GM18499 (cell line): ENCODE measurements around the gene GUCY1A2.

Experiments
- ATAC-seq: cut with Tn5 transposase; IDR thresholded peaks from one replicate; pipeline ENCODE4 v1.9.1; 2021; ENCODE audit warnings: moderate number of reproducible peaks; ENCODE audit not compliant: insufficient read depth, unreplicated experiment

GUCY1A2 gene

GRCh38 chr11:107006076-107006833, 12.0 kb downstream of the GUCY1A2 start:
- ATAC-seq: no peak

- no peak for ATAC-seq
Measured at GRCh38 chr11:106999196-106999595, 19.1 kb downstream of the GUCY1A2 start.

DNA sequence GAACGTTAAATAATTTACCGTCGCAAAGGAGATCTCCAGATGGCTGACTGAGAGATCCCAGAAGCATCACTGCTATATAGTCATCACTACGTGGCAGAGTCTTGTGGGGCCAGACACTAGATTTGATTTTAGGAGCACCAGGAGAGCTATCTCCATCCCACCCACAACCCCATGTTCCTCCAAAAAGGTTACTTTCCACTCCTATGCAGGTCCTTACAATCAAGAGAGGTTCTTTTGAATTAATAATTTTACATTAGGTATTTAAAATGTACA, 19.4 kb downstream of the GUCY1A2 start:
- ATAC-seq: no peak

DNA sequence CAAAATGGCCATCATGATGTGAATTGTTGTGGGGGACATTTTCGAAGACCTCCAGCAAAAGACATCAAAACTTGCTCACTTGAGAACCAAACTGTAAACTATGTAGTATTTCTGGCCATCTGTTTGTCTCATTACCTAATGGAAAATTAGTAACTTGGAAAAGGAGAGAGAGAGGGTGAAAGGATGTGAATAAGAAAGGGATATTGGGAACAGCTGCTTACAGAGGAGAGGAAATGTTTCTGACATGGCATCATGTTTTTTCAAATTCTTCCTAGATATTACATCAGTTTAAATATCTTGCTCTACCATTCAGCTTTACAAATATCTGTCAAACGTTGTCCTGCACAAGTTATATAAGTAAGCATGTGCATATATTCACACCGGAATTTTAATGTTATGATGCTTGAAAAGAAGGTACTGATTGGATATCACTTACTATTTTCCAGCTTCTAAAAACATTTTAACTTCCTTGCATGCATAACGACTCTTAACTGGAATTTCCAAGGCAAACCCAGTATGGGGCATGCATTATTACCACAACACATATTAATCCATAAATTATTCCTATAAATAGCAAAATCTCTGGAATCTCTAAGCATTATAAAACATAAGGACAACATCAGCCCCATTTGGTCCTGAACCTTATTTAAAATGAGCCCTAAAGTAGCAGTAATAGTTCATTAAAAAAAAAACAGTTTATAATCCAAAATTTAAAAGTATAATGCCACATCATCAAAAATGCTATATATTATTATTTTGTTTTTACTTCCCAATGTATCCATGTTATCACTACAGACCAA, 20.0 kb downstream of the GUCY1A2 start:
- no peak for ATAC-seq

GRCh38 chr11:106997227-106997626, 21.0 kb downstream of the GUCY1A2 start:
- no peak for ATAC-seq

GRCh38 chr11:106996691-106997090, 21.6 kb downstream of the GUCY1A2 start:
- no peak for ATAC-seq

DNA sequence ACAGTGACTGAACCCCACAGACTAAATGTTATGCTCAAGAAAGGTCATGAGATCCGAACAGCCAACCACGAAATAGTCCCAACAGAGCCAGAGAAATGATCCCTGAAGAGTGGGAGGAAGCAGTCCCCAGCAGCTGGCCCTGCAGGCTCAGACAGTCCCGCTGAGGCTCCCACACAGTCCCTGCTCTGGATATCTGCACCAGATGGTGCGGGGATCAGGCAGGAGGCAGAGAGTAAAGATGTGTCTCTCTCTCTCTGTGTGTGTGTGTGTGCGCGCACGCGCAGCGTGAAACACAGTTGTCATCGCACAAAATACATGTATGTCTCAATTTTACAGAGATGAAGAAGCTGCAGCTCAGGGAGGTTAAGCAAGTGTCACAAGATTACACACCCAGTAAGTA, 27.9 kb downstream of the GUCY1A2 start:
- ATAC-seq: no peak

GRCh38 chr11:106989078-106989455, 29.2 kb downstream of the GUCY1A2 start:
- ATAC-seq: no peak

DNA sequence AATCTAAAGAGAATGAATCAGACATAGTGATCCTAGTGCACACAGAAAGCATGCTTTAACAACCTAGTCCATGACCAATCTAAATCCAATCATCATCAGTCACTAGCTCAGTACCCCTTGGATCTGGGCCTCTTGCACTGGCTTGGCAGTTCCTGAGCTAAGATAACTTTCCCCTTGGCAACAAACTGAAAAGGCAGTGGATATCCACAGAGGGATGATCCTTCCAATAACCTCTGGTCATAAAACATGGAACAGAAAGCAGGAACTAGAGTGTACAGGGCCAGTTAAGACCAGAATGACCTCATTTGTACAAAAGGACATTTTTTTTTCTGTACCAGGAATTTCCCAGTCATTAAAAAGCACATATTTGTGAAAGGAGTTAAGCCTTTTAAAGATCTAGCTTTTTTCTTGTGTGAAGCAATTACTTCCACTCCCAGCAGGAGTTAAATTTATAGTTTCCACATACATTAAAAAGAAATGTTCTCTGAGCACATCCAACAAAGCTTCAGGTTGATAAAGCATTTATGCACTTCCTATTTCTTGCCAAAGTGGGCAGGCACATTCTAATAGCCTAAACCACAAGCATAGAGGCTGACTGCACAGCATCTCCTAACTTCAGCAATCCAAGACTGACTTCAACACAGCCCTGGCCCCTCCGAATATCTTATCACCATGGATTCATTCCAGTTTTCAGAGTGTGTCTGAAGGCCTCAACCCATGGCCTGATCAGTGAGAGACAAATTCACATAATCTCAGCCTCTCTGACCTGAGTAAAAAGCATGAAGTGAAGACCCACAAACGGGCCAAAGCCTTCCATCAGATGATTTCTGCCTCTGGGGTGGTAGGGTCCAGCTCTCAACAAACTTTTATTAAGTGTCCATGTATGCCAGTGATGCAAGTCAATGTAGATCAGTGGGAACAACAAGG, 29.9 kb downstream of the GUCY1A2 start:
- no peak for ATAC-seq

DNA sequence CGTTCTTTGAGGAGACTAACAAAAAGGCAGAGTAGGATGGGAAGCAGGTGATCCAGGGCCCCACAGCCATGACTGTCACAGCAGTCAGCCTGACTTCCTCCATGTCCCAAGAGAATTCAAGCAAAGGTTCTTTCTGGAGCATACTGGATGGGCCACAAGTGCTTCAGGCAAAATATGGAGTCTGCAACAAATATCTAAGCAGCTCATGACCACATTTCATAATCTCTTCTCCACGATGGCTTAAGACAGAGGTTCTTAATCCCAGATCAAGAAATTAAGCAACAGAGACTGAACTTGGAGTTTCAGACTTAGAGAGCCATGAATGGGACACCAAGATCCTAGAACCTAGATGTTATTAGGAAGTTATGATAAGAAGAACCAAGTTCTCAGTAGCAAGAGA, 31.6 kb downstream of the GUCY1A2 start:
- ATAC-seq: no peak

- no peak for ATAC-seq
Measured at GRCh38 chr11:106986261-106986660, 32.0 kb downstream of the GUCY1A2 start.

DNA sequence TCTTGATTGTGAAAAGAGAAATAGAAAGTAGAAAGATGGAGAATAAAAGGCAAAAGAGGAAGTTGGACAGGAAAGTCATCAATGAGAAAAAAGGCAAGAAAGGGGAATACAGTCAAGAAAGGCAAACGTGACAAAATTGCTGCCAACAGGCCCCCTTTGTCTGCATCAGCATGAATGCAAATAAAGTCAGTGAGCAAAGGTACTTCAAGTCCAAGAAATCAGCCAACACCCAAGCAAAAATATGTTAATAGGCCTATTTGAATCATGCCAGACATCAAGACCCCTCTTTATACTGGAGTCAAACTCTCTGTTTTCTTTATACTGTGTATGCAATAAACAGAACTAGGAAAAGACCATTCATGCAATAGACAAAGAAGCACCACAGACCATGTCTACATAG, 34.3 kb downstream of the GUCY1A2 start:
- no peak for ATAC-seq

GRCh38 chr11:106983261-106983660, 35.0 kb downstream of the GUCY1A2 start:
- ATAC-seq: no peak

DNA sequence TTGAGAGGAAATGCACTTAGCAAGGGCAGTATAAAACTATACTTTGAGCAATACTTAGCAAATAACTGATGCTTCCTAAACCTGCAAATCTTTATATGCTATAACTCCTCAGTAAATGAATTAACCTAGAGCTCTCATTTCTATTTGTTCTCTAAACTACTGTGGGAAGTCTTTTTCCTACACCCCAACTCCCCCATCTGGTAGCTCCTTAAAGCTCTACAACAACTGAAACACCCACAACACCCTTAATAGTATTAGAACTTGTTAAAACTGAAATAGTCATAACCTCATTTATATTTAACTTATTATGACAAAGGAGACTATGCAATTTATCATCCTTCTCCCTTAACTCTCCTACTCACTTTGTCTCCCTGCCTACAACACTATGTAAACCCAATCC, 43.4 kb downstream of the GUCY1A2 start:
- no peak for ATAC-seq

GRCh38 chr11:106971864-106972263, 46.4 kb downstream of the GUCY1A2 start:
- ATAC-seq: no peak

DNA sequence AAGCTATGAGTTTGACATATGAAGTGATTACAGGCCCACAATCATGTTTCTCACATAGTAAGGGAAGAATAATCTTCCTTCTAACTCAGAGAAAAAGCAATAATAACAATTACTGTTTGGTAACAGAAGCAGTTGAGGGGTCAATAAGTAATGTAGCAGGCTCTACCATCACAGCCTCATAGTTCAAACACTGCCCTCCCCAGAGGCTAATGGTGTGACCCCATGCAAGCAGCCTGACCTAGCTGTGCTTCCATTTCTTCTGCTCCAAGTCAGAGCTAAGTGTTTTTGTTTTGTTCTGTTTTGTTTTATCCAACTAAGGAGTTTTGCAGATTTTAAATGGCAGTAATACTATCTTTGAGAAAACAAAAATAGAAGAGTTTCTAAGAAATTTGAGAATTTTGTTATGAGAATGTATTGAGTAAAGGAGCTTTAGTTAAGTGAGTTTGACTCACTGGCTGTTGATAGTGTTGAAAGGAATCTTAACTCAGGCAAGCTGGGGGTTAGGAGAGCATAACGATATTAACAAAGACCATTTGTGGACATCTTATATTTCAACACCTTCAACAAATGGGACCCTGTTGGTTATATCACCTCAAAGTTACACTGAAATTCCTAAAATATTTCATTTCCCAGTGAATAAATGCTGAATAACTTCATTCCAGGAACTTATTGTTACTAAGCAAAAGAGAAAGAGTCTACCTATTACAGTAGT, 48.5 kb downstream of the GUCY1A2 start:
- ATAC-seq: no peak

GRCh38 chr11:106962995-106963394, 55.3 kb downstream of the GUCY1A2 start:
- ATAC-seq: no peak

GRCh38 chr11:106961518-106961917, 56.8 kb downstream of the GUCY1A2 start:
- no peak for ATAC-seq

DNA sequence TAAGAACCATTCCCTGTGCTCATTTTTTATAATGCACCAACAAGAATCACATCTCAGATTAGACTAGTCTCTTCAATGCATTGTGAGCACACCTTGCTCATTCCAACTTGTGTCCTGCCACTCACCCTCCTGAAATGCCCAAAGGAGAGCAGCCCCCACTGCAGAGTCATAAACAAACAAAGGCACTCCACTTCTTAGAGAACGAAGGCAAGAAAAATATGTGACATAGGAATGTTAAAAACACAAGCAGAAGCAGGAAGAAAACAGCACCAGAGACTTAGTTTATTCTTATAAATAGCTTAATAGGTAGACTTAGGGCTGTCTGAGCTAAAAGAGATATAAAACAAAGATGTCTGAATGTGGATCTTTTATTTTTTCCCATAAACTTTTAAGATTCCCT, 57.2 kb downstream of the GUCY1A2 start:
- ATAC-seq: no peak

GRCh38 chr11:106959800-106960199, 58.5 kb downstream of the GUCY1A2 start:
- no peak for ATAC-seq
